ENCODE measurements around the gene MARCHF6. TPM values are rescaled to one million over a fixed set of nuclear protein-coding genes. Genes with fewer than 3 reads are reported as not detected.
A peak's percentile ranks its signal among the peaks of the same experiment; 100 is the strongest.

Gene MARCHF6
- total and polyA plus RNA-seq, 9 of the 15 experiments (the other 6 are each of a cell fraction or from before 2014, with no cell fraction given), result 74.1 to 456 (median 116) TPM

GRCh38 chr5:10353241-10354047, at the start of gene MARCHF6 (continued):
- no peak for TF ChIP-seq PTBP1 (IDR thresholded peaks at IDR 0.05; ENCODE audit: low read depth, low read length)
- no peak for TF ChIP-seq USF2 (CRISPR knock-in tag; IDR thresholded peaks at IDR 0.05)
- TF ChIP-seq MTA3 (IDR thresholded peaks at IDR 0.05; ENCODE audit: borderline replicate concordance), result peak; percentile 83
- TF ChIP-seq, protein P1, sequence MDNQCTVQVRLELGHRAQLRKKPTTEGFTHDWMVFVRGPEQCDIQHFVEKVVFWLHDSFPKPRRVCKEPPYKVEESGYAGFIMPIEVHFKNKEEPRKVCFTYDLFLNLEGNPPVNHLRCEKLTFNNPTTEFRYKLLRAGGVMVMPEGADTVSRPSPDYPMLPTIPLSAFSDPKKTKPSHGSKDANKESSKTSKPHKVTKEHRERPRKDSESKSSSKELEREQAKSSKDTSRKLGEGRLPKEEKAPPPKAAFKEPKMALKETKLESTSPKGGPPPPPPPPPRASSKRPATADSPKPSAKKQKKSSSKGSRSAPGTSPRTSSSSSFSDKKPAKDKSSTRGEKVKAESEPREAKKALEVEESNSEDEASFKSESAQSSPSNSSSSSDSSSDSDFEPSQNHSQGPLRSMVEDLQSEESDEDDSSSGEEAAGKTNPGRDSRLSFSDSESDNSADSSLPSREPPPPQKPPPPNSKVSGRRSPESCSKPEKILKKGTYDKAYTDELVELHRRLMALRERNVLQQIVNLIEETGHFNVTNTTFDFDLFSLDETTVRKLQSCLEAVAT (IDR thresholded peaks at IDR 0.05), result peak; percentile 83 to 91
- no peak for TF ChIP-seq ZNF395 (CRISPR knock-in tag; IDR thresholded peaks at IDR 0.05)
- TF ChIP-seq, protein P2, sequence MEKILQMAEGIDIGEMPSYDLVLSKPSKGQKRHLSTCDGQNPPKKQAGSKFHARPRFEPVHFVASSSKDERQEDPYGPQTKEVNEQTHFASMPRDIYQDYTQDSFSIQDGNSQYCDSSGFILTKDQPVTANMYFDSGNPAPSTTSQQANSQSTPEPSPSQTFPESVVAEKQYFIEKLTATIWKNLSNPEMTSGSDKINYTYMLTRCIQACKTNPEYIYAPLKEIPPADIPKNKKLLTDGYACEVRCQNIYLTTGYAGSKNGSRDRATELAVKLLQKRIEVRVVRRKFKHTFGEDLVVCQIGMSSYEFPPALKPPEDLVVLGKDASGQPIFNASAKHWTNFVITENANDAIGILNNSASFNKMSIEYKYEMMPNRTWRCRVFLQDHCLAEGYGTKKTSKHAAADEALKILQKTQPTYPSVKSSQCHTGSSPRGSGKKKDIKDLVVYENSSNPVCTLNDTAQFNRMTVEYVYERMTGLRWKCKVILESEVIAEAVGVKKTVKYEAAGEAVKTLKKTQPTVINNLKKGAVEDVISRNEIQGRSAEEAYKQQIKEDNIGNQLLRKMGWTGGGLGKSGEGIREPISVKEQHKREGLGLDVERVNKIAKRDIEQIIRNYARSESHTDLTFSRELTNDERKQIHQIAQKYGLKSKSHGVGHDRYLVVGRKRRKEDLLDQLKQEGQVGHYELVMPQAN (IDR thresholded peaks at IDR 0.05; ENCODE audit: borderline replicate concordance), result peak; percentile 91
- TF ChIP-seq DDX20 (tag; IDR thresholded peaks at IDR 0.05; ENCODE audit: low read depth), result no peak
- TF ChIP-seq, protein P3, sequence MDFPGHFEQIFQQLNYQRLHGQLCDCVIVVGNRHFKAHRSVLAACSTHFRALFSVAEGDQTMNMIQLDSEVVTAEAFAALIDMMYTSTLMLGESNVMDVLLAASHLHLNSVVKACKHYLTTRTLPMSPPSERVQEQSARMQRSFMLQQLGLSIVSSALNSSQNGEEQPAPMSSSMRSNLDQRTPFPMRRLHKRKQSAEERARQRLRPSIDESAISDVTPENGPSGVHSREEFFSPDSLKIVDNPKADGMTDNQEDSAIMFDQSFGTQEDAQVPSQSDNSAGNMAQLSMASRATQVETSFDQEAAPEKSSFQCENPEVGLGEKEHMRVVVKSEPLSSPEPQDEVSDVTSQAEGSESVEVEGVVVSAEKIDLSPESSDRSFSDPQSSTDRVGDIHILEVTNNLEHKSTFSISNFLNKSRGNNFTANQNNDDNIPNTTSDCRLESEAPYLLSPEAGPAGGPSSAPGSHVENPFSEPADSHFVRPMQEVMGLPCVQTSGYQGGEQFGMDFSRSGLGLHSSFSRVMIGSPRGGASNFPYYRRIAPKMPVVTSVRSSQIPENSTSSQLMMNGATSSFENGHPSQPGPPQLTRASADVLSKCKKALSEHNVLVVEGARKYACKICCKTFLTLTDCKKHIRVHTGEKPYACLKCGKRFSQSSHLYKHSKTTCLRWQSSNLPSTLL (IDR thresholded peaks at IDR 0.05), result no peak
- TF ChIP-seq, protein P4, sequence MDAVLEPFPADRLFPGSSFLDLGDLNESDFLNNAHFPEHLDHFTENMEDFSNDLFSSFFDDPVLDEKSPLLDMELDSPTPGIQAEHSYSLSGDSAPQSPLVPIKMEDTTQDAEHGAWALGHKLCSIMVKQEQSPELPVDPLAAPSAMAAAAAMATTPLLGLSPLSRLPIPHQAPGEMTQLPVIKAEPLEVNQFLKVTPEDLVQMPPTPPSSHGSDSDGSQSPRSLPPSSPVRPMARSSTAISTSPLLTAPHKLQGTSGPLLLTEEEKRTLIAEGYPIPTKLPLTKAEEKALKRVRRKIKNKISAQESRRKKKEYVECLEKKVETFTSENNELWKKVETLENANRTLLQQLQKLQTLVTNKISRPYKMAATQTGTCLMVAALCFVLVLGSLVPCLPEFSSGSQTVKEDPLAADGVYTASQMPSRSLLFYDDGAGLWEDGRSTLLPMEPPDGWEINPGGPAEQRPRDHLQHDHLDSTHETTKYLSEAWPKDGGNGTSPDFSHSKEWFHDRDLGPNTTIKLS (IDR thresholded peaks at IDR 0.05; ENCODE audit: borderline replicate concordance, low read depth), result peak; percentile 53; the same call in 1 of the 2 replicates
- TF ChIP-seq ARID2 (IDR thresholded peaks at IDR 0.05), result 0 out of 2 replicates have a peak, but pooled peaks have one; percentile 12
- TF ChIP-seq HNRNPK (IDR thresholded peaks at IDR 0.05; ENCODE audit: low read depth, low read length, poor library complexity, severe bottlenecking), result peak; percentile 96
- TF ChIP-seq ZNF586 (CRISPR knock-in tag; conservative IDR thresholded peaks at IDR 0.05), result no peak
- TF ChIP-seq CREB5 (CRISPR knock-in tag; IDR thresholded peaks at IDR 0.05), result no peak
- TF ChIP-seq SREBF1 (IDR thresholded peaks at IDR 0.05; ENCODE audit: borderline replicate concordance, low read depth, low read length), result no peak
- TF ChIP-seq CREBBP (IDR thresholded peaks at IDR 0.05; ENCODE audit: low read depth, low read length), result no peak
